Epithelial cell of esophagus (primary cell): ENCODE measurements around the gene NAXE.

Experiments
- DNase-seq: peaks from one replicate; pipeline ENCODE4 v3.0.0; 2010; ENCODE audit warnings: low read depth
- H3K4me3 ChIP-seq: 2 replicates; pipeline ENCODE4 v1.5.1; 2011; ENCODE audit warnings: mild to moderate bottlenecking, low read length, control low read depth
- CTCF ChIP-seq: IDR thresholded peaks from 2 replicates; pipeline ENCODE4 v1.5.1; 2011; ENCODE audit warnings: low read depth, mild to moderate bottlenecking, low read length, control low read depth, inconsistent platforms; ENCODE audit not compliant: insufficient read depth; ENCODE audit errors: missing control alignments

Gene NAXE

GRCh38 chr1:156579472-156579871 is 12.1 kb upstream of the NAXE start, which contains the start of gene TTC24:
TSS of gene TTC24 (plus strand) at chr1:156579723. CDS start at chr1:156581365, 1,642 bp downstream.
- DNase-seq: no peak
- TF ChIP-seq CTCF: no peak
- H3K4me3 ChIP-seq: no peak within 1 kb of the TSS

GRCh38 chr1:156581661-156582387 is 9.8 kb upstream of the NAXE start:
- no peak for TF ChIP-seq CTCF
- no peak overlapping the region for H3K4me3 ChIP-seq
- no peak for DNase-seq

GRCh38 chr1:156582388-156583017 is 9.1 kb upstream of the NAXE start:
- no peak for DNase-seq
- no peak for TF ChIP-seq CTCF
- H3K4me3 ChIP-seq: no peak overlapping the region

GRCh38 chr1:156583821-156584622 is 7.6 kb upstream of the NAXE start:
- no peak overlapping the region for H3K4me3 ChIP-seq
- peak; percentile 88 for DNase-seq
- peak; percentile 94 for TF ChIP-seq CTCF

GRCh38 chr1:156584813-156585212 is 6.8 kb upstream of the NAXE start:
- H3K4me3 ChIP-seq: no peak overlapping the region
- TF ChIP-seq CTCF: no peak
- DNase-seq: no peak

- no peak for TF ChIP-seq CTCF
- DNase-seq: no peak
- H3K4me3 ChIP-seq: no peak overlapping the region
Measured at GRCh38 chr1:156586323-156586722, 5.3 kb upstream of the NAXE start.
